Measurements from ENCODE around the gene PHF21A. TPM values are rescaled to one million over a fixed set of nuclear protein-coding genes. Genes with fewer than 3 reads are reported as not detected.

Gene PHF21A
- total and polyA plus RNA-seq, 4 donors = 3.6 to 8.5 (median 6.2) TPM

GRCh38 chr11:46149826-46150225 is 28.6 kb upstream of the PHF21A start:
- WGBS = 71% methylated on average over 4 of the region's 4 CpGs

GRCh38 chr11:46149342-46149741 is 28.1 kb upstream of the PHF21A start:
- Histone ChIP-seq H3K4me1 (ENCODE audit: control insufficient read depth in 4 of 4, insufficient read depth in 4 of 4, low read length in 3 of 4) (no peaks in the 10 kb centered on the region), H3K4me3 (ENCODE audit: low read depth in 1 of 3, low read length in 3 of 3) (no peak overlapping the region), H3K36me3 (ENCODE audit: control insufficient read depth in 4 of 4, insufficient read depth in 3 of 4, low read depth in 1 of 4, low read length in 3 of 4) (no peaks in the 10 kb centered on the region), H3K9ac (ENCODE audit: low read depth in 1 of 2, low read length in 2 of 2) (no peak overlapping the region), H3K9me3 (ENCODE audit: control insufficient read depth in 4 of 4, low read length in 3 of 4) (no peaks in the 10 kb centered on the region), H3K27me3 (ENCODE audit: control insufficient read depth in 4 of 4, insufficient read depth in 4 of 4, low read length in 3 of 4) (peaks cover 0 to 2% (median 0%) of the 10 kb centered on the region in 4 donors), H3K27ac (ENCODE audit: low read depth in 1 of 2, low read length in 2 of 2) (no peak overlapping the region)
- TF ChIP-seq GABPA (IDR thresholded peaks at IDR 0.05 in 1 of 2, conservative IDR thresholded peaks at IDR 0.05 in 1 of 2) (no peak), SP1 (IDR thresholded peaks at IDR 0.05) (no peak), CTCF (IDR thresholded peaks at IDR 0.05; ENCODE audit: low read depth, low read length, missing input control) (no peak), YY1 (IDR thresholded peaks at IDR 0.05) (no peak), NR2F2 (IDR thresholded peaks at IDR 0.05) (no peak), HNF4G (IDR thresholded peaks at IDR 0.05) (no peak), FOXA2 (IDR thresholded peaks at IDR 0.05) (no peak), ZBTB33 (IDR thresholded peaks at IDR 0.05) (no peak), ATF3 (IDR thresholded peaks at IDR 0.05) (no peak), MAX (IDR thresholded peaks at IDR 0.05) (no peak), TAF1 (conservative IDR thresholded peaks at IDR 0.05) (no peak), FOXA1 (IDR thresholded peaks at IDR 0.05) (no peak), RAD21 (IDR thresholded peaks at IDR 0.05) (no peak), JUND (IDR thresholded peaks at IDR 0.05) (no peak), RXRA (IDR thresholded peaks at IDR 0.05) (no peak), EGR1 (IDR thresholded peaks at IDR 0.05; ENCODE audit: low read depth in 2 of 2) (no peak), HNF4A (conservative IDR thresholded peaks at IDR 0.05) (no peak)
- TF ChIP-seq, protein P1, sequence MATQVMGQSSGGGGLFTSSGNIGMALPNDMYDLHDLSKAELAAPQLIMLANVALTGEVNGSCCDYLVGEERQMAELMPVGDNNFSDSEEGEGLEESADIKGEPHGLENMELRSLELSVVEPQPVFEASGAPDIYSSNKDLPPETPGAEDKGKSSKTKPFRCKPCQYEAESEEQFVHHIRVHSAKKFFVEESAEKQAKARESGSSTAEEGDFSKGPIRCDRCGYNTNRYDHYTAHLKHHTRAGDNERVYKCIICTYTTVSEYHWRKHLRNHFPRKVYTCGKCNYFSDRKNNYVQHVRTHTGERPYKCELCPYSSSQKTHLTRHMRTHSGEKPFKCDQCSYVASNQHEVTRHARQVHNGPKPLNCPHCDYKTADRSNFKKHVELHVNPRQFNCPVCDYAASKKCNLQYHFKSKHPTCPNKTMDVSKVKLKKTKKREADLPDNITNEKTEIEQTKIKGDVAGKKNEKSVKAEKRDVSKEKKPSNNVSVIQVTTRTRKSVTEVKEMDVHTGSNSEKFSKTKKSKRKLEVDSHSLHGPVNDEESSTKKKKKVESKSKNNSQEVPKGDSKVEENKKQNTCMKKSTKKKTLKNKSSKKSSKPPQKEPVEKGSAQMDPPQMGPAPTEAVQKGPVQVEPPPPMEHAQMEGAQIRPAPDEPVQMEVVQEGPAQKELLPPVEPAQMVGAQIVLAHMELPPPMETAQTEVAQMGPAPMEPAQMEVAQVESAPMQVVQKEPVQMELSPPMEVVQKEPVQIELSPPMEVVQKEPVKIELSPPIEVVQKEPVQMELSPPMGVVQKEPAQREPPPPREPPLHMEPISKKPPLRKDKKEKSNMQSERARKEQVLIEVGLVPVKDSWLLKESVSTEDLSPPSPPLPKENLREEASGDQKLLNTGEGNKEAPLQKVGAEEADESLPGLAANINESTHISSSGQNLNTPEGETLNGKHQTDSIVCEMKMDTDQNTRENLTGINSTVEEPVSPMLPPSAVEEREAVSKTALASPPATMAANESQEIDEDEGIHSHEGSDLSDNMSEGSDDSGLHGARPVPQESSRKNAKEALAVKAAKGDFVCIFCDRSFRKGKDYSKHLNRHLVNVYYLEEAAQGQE (IDR thresholded peaks at IDR 0.05) = no peak
- WGBS = 23% methylated on average over 11 of the region's 11 CpGs
- no peak for DNase-seq (ENCODE audit: low spot score)

More at GRCh38 chr11:46149826-46150225, 28.6 kb upstream of the PHF21A start:
- no peaks in the 10 kb centered on the region for H3K4me1 ChIP-seq (ENCODE audit: control insufficient read depth in 4 of 4, insufficient read depth in 4 of 4, low read length in 3 of 4)
- no peaks in the 10 kb centered on the region for H3K36me3 ChIP-seq (ENCODE audit: control insufficient read depth in 4 of 4, insufficient read depth in 3 of 4, low read depth in 1 of 4, low read length in 3 of 4)
- no peaks in the 10 kb centered on the region for H3K9me3 ChIP-seq (ENCODE audit: control insufficient read depth in 4 of 4, low read length in 3 of 4)
- H3K27ac ChIP-seq (ENCODE audit: low read depth in 1 of 2, low read length in 2 of 2) = no peak overlapping the region
- TF ChIP-seq FOXA2 (IDR thresholded peaks at IDR 0.05) (no peak), TAF1 (conservative IDR thresholded peaks at IDR 0.05) (no peak), JUND (IDR thresholded peaks at IDR 0.05) (no peak), SP1 (IDR thresholded peaks at IDR 0.05) (no peak), ATF3 (IDR thresholded peaks at IDR 0.05) (no peak), HNF4G (IDR thresholded peaks at IDR 0.05) (no peak)
- TF ChIP-seq, protein P1 (IDR thresholded peaks at IDR 0.05) = no peak
- H3K9ac ChIP-seq (ENCODE audit: low read depth in 1 of 2, low read length in 2 of 2) = no peak overlapping the region
- peaks cover 0 to 2% (median 0%) of the 10 kb centered on the region in 4 donors for H3K27me3 ChIP-seq (ENCODE audit: control insufficient read depth in 4 of 4, insufficient read depth in 4 of 4, low read length in 3 of 4)
- no peak overlapping the region for H3K4me3 ChIP-seq (ENCODE audit: low read depth in 1 of 3, low read length in 3 of 3)
- DNase-seq (ENCODE audit: low spot score) = no peak
